Subcutaneous adipose tissue (tissue), 4 donors: Measurements from ENCODE around the gene PAWR. TPM values are rescaled to one million over a fixed set of nuclear protein-coding genes. Genes with fewer than 3 reads are reported as not detected.

Experiments
- total RNA-seq, 4 donors: library from RNA; depleted of rRNA; stranded (reverse); fragments of >200 nt; gene quantifications; one replicate each; pipeline ENCODE4 v1.1.0, GENCODE V29; 2016
- TF ChIP-seq, protein P1 (sequence below): fragments of 450-650 bp; IDR thresholded peaks from one replicate; pipeline ENCODE4 v1.5.1; 2016; ENCODE audit warnings: low read depth, mild to moderate bottlenecking, control low read depth, antibody characterized with exemption, moderate library complexity

PAWR gene
- total RNA-seq, 4 donors from 2014 or later = 15.4 to 34.7 (median 25.0) TPM

DNA sequence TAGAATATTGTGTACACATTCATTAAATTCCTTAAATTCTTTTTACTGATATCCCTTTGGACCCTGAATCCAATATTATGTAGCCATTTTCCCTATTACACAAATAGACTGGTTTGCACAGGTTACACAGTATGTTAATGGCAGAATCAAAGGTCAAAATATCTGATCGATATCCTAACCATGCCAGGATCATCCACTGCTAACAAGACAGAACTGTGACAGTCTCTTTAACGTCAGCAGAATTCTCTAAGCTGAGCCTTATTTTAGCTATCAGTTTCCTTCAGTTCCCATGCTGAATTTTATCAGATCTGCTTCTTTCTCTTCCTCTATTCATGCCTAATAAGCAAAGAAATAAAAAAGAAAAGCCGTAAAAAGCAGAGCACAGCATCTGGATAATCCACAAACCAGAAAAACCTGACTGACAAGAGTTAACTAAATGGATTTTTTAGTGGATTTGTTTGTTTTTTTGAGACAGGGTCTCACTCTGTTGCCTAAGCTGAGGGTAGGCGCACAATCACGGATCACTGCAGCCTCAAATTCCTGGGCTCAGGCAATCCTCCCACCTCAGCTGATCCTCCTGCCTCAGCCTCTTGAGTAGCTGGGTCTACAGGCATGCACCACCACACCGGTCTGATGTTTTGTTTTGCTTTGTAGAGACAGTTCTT is 130.4 kb downstream of the PAWR start:
- TF ChIP-seq, protein P1, sequence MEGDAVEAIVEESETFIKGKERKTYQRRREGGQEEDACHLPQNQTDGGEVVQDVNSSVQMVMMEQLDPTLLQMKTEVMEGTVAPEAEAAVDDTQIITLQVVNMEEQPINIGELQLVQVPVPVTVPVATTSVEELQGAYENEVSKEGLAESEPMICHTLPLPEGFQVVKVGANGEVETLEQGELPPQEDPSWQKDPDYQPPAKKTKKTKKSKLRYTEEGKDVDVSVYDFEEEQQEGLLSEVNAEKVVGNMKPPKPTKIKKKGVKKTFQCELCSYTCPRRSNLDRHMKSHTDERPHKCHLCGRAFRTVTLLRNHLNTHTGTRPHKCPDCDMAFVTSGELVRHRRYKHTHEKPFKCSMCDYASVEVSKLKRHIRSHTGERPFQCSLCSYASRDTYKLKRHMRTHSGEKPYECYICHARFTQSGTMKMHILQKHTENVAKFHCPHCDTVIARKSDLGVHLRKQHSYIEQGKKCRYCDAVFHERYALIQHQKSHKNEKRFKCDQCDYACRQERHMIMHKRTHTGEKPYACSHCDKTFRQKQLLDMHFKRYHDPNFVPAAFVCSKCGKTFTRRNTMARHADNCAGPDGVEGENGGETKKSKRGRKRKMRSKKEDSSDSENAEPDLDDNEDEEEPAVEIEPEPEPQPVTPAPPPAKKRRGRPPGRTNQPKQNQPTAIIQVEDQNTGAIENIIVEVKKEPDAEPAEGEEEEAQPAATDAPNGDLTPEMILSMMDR = no peak

DNA sequence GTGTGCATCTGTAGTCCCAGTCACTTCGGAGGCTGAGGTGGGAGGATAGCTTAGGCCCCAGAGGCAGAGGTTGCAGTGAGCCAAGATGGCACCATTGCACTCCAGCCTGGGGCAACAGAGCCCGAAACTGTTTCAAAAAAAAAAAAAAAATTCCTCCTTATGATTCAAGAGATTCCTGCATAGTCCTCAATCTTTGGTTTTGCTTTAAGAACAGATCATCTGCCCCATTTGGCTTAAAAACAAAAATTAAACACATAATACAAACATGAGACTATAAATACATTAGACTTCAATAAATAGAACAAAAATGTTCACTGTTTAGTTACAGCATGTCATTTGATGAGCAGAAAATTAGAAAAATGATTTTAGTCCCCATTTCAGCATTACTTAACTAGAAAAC is 131.2 kb downstream of the PAWR start:
- TF ChIP-seq, protein P1 = no peak

DNA sequence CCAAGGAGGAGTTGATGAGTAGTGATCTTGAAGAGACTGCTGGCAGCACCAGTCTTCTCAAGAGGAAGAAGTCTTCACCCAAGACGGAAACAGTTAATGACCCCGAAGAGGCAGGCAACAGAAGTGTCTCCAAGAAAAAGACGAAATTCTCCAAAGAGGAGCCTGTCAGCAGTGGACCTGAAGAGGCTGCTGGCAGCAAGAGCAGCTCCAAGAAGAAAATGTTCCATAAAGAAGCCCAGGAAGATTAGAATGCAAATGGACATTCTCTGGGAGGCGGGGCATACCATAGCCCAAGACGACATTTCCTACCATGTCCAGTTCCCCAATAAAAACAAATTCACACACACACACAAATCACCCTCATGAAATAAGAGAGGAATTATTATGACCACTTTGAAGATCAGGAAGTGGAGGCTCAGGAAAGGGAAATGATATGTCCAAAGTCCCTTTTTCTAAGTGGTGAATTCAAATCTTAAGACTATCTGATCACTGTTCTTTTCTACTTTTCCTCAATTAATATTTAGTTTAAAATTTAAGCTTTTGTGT is 131.8 kb downstream of the PAWR start:
- TF ChIP-seq, protein P1 = no peak

DNA sequence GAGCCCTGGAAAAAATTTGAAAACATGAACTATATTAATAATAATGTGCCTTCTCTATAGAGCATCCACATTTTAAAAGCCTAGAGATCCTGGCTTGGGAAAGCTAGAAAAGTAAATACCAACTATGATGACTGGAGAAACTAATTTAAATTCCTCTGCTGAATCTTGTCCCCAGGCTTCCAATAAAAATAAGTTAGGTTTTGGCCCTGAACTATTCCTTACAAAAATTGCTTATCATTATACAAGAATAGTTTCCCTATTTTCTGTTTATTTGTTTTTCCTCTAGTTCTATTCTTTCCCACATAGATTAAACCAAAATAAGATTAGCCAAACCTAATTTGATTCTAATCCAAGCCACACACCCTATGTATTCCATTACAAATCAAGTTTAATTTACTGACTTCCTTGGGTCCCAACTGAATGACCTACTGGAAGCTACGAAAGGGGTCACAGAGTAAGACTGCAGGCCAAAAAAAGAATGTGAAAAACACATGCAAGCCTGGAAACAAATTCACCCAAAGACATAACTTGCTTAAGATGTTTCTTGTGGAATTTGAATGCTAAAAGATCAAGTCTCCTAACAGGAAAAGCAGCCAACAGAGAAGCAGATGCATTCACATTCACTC is 133.0 kb downstream of the PAWR start:
- TF ChIP-seq, protein P1 = no peak

DNA sequence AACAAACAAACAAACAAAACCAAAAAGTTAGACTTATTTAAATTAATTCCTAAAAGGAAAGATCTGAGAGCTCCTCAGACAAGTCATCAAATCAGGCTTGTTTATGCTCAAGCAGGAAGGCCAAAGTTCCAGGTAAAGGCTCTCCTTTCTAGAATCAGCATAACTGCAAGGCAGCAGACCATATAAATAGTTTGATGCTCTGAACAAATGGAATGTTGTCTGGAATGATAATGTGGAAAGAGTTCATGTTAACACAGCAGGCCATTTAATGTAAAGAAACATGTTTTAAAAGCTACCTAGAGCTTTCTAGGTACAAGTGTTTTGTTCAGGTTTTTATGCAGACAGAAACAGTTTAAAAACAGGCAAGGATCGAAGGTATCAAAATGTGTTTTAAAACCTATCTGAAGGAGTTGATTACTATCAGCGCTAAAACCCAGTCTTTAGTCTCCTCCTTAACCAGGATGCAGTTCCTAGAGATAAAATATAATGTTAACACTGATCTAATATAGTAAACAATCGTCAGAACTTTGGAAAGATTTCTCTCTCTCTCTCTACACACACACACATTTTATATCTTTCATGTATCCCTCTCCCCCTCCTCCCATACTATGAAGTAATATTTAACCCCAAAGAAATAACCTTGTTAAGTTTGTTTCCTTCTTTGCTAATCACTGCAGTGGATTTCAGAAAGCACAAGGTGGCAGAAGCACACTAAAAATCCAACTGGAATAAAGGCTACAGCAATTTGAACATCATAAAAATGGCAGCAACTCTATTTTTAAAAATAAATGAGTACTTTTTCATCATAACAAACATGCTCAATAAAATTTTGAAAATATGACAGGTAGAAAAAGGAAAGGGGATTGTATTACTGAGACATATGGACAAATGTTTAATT is 135.5 kb downstream of the PAWR start:
- TF ChIP-seq, protein P1 = no peak

DNA sequence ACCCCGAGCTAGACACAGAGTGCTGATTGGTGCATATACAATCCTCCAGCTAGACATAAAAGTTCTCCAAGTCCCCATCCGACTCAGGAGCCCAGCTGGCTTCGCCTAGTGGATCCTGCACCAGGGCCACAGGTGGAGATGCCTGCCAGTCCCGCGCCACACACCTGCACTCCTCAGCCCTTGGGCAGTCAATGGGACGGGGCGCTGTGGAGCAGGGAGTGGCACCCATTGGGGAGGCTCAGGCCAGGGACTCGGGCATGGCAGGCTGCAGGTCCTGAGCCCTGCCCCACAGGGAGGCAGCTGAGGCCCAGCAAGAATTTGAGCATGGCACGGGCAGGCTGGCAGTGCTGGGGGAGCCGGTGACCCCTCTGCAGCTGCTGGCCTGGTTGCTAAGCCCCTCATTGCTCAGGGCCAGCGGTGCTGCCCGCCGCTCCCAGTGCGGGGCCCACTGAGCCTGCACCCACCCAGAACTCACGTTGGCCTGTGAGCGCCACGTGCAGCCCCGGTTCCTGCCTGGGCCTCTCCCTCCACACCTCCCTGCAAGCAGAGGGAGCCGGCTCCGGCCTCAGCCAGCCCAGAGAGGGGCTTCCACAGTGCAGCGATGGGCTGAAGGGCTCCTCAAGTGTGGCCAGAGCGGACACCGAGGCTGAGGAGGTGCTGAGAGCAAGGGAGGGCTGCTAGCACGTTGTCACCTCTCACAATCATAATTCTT is 136.7 kb downstream of the PAWR start:
- TF ChIP-seq, protein P1 = no peak
